ENCODE data around the gene CDK5RAP1.

CDK5RAP1 gene

DNA sequence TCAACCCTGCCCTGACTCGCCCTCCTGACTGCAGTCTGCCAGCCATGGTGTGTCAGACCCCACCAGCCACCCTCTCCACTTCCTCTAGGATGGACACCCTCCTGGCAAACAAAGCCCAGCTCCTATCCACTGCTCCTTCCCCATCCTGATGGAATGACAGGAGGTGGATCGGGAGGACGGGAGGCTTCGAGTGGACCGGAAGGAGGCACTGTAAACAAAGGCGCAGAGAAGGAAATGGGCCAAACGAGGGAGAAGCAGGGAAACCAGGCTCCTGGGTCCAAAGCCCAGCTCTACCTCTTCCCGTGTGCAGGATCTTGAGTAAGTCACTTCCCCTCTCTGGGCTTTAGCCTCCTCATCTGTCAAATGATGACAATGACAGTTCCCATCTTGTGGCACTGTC lies 78.1 kb downstream of the CDK5RAP1 start:
- Histone ChIP-seq H4K20me1 (no peaks in the 10 kb centered on the region), H3K4me3 (no peak overlapping the region), H3K4me2 (no peak overlapping the region), H3K4me1 (peaks cover 49% of the 10 kb centered on the region), H3K27ac (no peak overlapping the region), H3K9ac (no peak overlapping the region), H3K9me3 (no peaks in the 10 kb centered on the region), H3K36me3 (no peaks in the 10 kb centered on the region), H3K27me3 (no peaks in the 10 kb centered on the region)
- no peak for TF ChIP-seq Cebpa-rat (IDR thresholded peaks at IDR 0.05)

- H3K4me3 ChIP-seq: no peak overlapping the region
- no peaks in the 10 kb centered on the region for H3K36me3 ChIP-seq
- H3K4me1 ChIP-seq: peaks cover 51% of the 10 kb centered on the region
- H4K20me1 ChIP-seq: no peaks in the 10 kb centered on the region
- H3K9me3 ChIP-seq: no peaks in the 10 kb centered on the region
- no peak for TF ChIP-seq Cebpa-rat (IDR thresholded peaks at IDR 0.05)
- H3K27ac ChIP-seq: no peak overlapping the region
- H3K4me2 ChIP-seq: no peak overlapping the region
- H3K9ac ChIP-seq: no peak overlapping the region
- no peaks in the 10 kb centered on the region for H3K27me3 ChIP-seq
Measured at GRCh38 chr20:33322456-33322855, 78.9 kb downstream of the CDK5RAP1 start.

- Histone ChIP-seq H3K36me3 (no peaks in the 10 kb centered on the region), H4K20me1 (no peaks in the 10 kb centered on the region), H3K9ac (no peak overlapping the region), H3K4me2 (0 out of 2 replicates have a peak overlapping the region, but pooled peaks have one; percentile 7), H3K27me3 (no peaks in the 10 kb centered on the region), H3K9me3 (no peaks in the 10 kb centered on the region), H3K4me1 (peaks cover 44% of the 10 kb centered on the region), H3K4me3 (no peak overlapping the region), H3K27ac (no peak overlapping the region)
- TF ChIP-seq Cebpa-rat (IDR thresholded peaks at IDR 0.05): no peak
Measured at GRCh38 chr20:33320006-33320405, 81.3 kb downstream of the CDK5RAP1 start.

GRCh38 chr20:33318096-33318429 lies 83.3 kb downstream of the CDK5RAP1 start:
- peaks cover 45% of the 10 kb centered on the region for H3K4me1 ChIP-seq
- no peak overlapping the region for H3K27ac ChIP-seq
- no peaks in the 10 kb centered on the region for H4K20me1 ChIP-seq
- no peak overlapping the region for H3K4me2 ChIP-seq
- TF ChIP-seq Cebpa-rat (IDR thresholded peaks at IDR 0.05): no peak
- no peak overlapping the region for H3K4me3 ChIP-seq
- H3K36me3 ChIP-seq: no peaks in the 10 kb centered on the region
- no peak overlapping the region for H3K9ac ChIP-seq
- H3K27me3 ChIP-seq: no peaks in the 10 kb centered on the region
- no peaks in the 10 kb centered on the region for H3K9me3 ChIP-seq

GRCh38 chr20:33317424-33318095 lies 83.8 kb downstream of the CDK5RAP1 start:
- Histone ChIP-seq H3K4me2 (no peak overlapping the region), H3K9me3 (no peaks in the 10 kb centered on the region), H3K27me3 (no peaks in the 10 kb centered on the region), H3K4me3 (no peak overlapping the region), H4K20me1 (no peaks in the 10 kb centered on the region), H3K36me3 (no peaks in the 10 kb centered on the region), H3K9ac (no peak overlapping the region), H3K4me1 (peaks cover 50% of the 10 kb centered on the region), H3K27ac (no peak overlapping the region)
- no peak for TF ChIP-seq Cebpa-rat (IDR thresholded peaks at IDR 0.05)

DNA sequence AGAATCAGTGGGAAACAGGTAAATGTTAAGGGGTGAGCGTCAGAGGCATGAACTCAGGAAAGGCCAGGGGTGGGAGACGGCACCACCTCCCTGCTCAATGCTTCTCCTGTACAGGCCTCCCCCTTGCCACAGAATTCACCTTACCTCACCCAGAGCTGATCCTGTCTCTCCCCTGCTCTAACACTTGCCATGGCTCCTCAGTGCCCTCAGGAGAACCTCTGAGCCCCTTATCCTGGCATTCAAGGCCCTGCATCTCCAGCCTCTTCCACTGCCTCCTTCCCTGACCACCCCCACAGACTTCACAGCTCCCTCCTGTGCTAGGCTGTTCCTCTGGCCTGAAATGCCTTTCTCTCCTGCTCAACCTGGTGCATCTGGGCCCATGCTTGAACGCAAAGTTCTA lies 84.4 kb downstream of the CDK5RAP1 start:
- no peak overlapping the region for H3K27ac ChIP-seq
- no peaks in the 10 kb centered on the region for H3K9me3 ChIP-seq
- no peaks in the 10 kb centered on the region for H3K36me3 ChIP-seq
- no peaks in the 10 kb centered on the region for H4K20me1 ChIP-seq
- no peaks in the 10 kb centered on the region for H3K27me3 ChIP-seq
- peaks cover 56% of the 10 kb centered on the region for H3K4me1 ChIP-seq
- no peak overlapping the region for H3K9ac ChIP-seq
- H3K4me3 ChIP-seq: no peak overlapping the region
- no peak overlapping the region for H3K4me2 ChIP-seq
- no peak for TF ChIP-seq Cebpa-rat (IDR thresholded peaks at IDR 0.05)

GRCh38 chr20:33316343-33316742 lies 85.0 kb downstream of the CDK5RAP1 start:
- Histone ChIP-seq H3K4me3 (no peak overlapping the region), H3K4me2 (no peak overlapping the region), H3K9ac (no peak overlapping the region), H3K27me3 (no peaks in the 10 kb centered on the region), H3K27ac (no peak overlapping the region), H3K36me3 (no peaks in the 10 kb centered on the region), H3K4me1 (peaks cover 62% of the 10 kb centered on the region), H4K20me1 (no peaks in the 10 kb centered on the region), H3K9me3 (no peaks in the 10 kb centered on the region)
- no peak for TF ChIP-seq Cebpa-rat (IDR thresholded peaks at IDR 0.05)

GRCh38 chr20:33313686-33314314 lies 87.5 kb downstream of the CDK5RAP1 start:
- no peak for TF ChIP-seq Cebpa-rat (IDR thresholded peaks at IDR 0.05)
- H3K4me2 ChIP-seq: peak overlapping the region; percentile 55
- H3K9ac ChIP-seq: no peak overlapping the region
- no peaks in the 10 kb centered on the region for H3K27me3 ChIP-seq
- H3K36me3 ChIP-seq: no peaks in the 10 kb centered on the region
- no peak overlapping the region for H3K4me3 ChIP-seq
- no peak overlapping the region for H3K27ac ChIP-seq
- no peaks in the 10 kb centered on the region for H4K20me1 ChIP-seq
- no peaks in the 10 kb centered on the region for H3K9me3 ChIP-seq
- H3K4me1 ChIP-seq: peaks cover 50% of the 10 kb centered on the region

- Histone ChIP-seq H3K4me2 (peak overlapping the region; percentile 55), H3K27ac (no peak overlapping the region)
- no peak for TF ChIP-seq Cebpa-rat (IDR thresholded peaks at IDR 0.05)
Measured at GRCh38 chr20:33312583-33312982, 88.7 kb downstream of the CDK5RAP1 start.

GRCh38 chr20:33311996-33312395 lies 89.3 kb downstream of the CDK5RAP1 start:
- H4K20me1 ChIP-seq: no peaks in the 10 kb centered on the region
- no peaks in the 10 kb centered on the region for H3K36me3 ChIP-seq
- H3K9me3 ChIP-seq: no peaks in the 10 kb centered on the region
- no peak overlapping the region for H3K4me3 ChIP-seq
- no peak overlapping the region for H3K9ac ChIP-seq
- no peaks in the 10 kb centered on the region for H3K27me3 ChIP-seq
- no peak for TF ChIP-seq Cebpa-rat (IDR thresholded peaks at IDR 0.05)
- H3K4me2 ChIP-seq: no peak overlapping the region
- H3K4me1 ChIP-seq: peaks cover 44% of the 10 kb centered on the region
- H3K27ac ChIP-seq: no peak overlapping the region

More at GRCh38 chr20:33312583-33312982, 88.7 kb downstream of the CDK5RAP1 start:
- Histone ChIP-seq H3K9ac (no peak overlapping the region), H4K20me1 (no peaks in the 10 kb centered on the region), H3K27me3 (no peaks in the 10 kb centered on the region), H3K4me3 (no peak overlapping the region), H3K4me1 (peaks cover 49% of the 10 kb centered on the region), H3K36me3 (no peaks in the 10 kb centered on the region), H3K9me3 (no peaks in the 10 kb centered on the region)
